HEK293 (cell line): Measurements from ENCODE around the gene ZNF451.

Source experiments
- CTCF ChIP-seq: fragments of 450-650 bp; formaldehyde crosslinking; IDR thresholded peaks from 2 replicates; pipeline ENCODE4 v1.5.1; 2016; ENCODE audit warnings: missing biosample characterization, missing genetic modification characterization
- ZNF274 ChIP-seq, 2 experiments: fragments of 200-500 bp in 1 of 2; fragments of 450-650 bp in 1 of 2; sonication (Bioruptor generic) in 1 of 2; formaldehyde crosslinking in 1 of 2; IDR thresholded peaks; 2 replicates each; pipeline versions ENCODE4 v1.5.1 to v1.6.1; 2014 to 2016; ENCODE audit warnings: borderline replicate concordance in 1 of 2, inconsistent platforms in 1 of 2, low read length in 1 of 2, missing biosample characterization in 1 of 2, missing genetic modification characterization in 1 of 2

DNA sequence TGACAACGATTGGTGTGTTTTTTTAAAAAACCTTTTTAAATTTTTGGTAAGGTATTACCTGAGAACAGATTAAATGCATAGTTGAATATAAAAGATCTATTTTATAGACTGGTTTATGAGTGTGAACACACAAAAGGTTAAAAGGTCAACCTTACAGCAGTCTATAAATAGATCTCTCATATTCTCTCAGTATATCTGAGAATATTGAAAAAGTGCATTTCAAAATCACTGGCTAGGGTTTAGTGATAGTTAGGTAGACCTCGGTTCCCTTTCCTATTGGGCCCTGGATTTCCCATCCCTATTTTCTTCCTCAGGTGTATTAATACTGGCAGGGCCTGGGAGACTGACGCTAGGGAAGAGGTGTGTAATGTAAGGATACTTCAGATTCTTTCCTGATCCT is 723 bp upstream of the ZNF451 start:
- no peak for TF ChIP-seq ZNF274 (IDR thresholded peaks at IDR 0.05; ENCODE audit: low read length)
- TF ChIP-seq ZNF274 (tag by site-specific recombination; IDR thresholded peaks at IDR 0.05; ENCODE audit: borderline replicate concordance) = no peak
- no peak for TF ChIP-seq CTCF (tag by site-specific recombination)
